Chondrocyte (in vitro differentiated cells): ENCODE measurements around the gene SNUPN. TPM values are rescaled to one million over a fixed set of nuclear protein-coding genes. Genes with fewer than 3 reads are reported as not detected.

Experiments used
- DNase-seq: peaks from one replicate; pipeline ENCODE4 v3.0.0; 2021; ENCODE audit warnings: mixed read lengths, low spot score
- H3K27ac Mint-ChIP-seq: one replicate; pipeline ENCODE4 v1.8.0; 2021; ENCODE audit warnings: mild to moderate bottlenecking, moderate library complexity, mixed read lengths; ENCODE audit not compliant: unreplicated experiment
- H3K27me3 Mint-ChIP-seq: 2 replicates; pipeline ENCODE4 v1.8.0; 2021; ENCODE audit warnings: low read depth, mixed read lengths
- H3K36me3 Mint-ChIP-seq: 2 replicates; pipeline ENCODE4 v1.8.0; 2021; ENCODE audit warnings: low read depth, mixed read lengths
- H3K4me1 Mint-ChIP-seq: 2 replicates; pipeline ENCODE4 v1.8.0; 2021; ENCODE audit warnings: low read depth, mild to moderate bottlenecking, mixed read lengths
- H3K4me3 Mint-ChIP-seq: one replicate; pipeline ENCODE4 v1.8.0; 2021; ENCODE audit warnings: mild to moderate bottlenecking, moderate library complexity, mixed read lengths; ENCODE audit not compliant: unreplicated experiment
- H3K9me3 Mint-ChIP-seq: 2 replicates; pipeline ENCODE4 v1.8.0; 2021; ENCODE audit warnings: low read depth, mixed read lengths
- long read RNA-seq: library from polyadenylated mRNA; stranded (forward); transcript quantifications from one replicate; pipeline ENCODE4 v2.0.0, GENCODE V29; 2021
- total RNA-seq: library from RNA; stranded (reverse); gene quantifications from 3 replicates; pipeline ENCODE4 v1.2.1, GENCODE V29; 2021
- TF ChIP-seq, protein P1 (sequence below): fragments of 200-600 bp; sonication (generic); IDR thresholded peaks from 2 replicates; pipeline ENCODE4 v1.5.0; 2021; ENCODE audit warnings: antibody characterized with exemption, mild to moderate bottlenecking, moderate library complexity

Gene SNUPN
- total RNA-seq = 18.6 to 22.7 TPM (median 21.7 TPM) in 3 replicates
- long read RNA-seq, transcript SNUPN-201 (9 exons, 1,513 nt) = major isoform, 19 of 38 reads
- long read RNA-seq, partial matches to known transcripts = 6 of 38 reads
- long read RNA-seq, other reads (novel, unspliced or antisense) = 8 of 38 reads

DNA sequence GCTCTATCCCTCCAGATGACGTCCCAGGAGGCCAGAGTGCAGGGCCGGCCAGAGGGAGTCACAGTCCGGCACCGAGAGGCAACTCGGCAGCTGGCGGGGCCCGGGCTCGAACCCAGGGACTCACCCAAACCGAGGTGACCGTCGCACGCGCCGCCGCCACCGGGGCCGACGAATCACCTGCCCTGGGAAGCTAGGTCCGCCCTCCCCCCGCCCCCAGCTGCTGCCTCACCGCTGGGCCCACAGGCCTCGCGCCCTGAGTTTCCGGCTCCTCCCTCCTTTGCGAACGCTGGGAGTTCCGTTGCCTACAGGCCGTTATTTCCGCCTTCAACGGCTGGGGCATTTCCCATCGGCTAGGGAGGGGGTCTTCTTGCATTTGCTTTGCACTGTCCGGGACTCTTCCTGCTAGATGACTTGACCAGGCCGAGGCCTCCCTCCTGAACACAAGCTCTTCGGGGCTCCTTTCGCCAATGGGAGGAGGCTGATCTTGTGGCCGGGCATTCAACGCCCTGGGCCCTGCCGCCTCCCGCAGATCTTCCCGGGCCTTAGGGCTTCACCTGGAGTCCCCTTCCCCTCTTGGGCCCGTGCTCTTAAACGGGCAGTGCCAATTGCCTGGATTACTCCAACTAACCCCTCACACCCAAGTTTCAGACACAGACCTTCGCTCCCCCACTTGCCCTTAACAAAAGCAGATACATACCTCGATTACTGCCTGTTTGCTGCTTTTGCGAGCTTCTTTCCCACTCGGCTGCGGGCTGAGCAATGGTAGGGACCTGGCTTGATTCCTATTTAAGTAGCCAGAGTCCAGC is at the start of gene SNUPN:
Gene SNUPN, minus strand, starts transcription at position 184 of the 806 bp plus-strand sequence. CDS start 4,674 bp downstream, outside the sequence.
- peaks cover 29% of the 10 kb centered on the region for H3K4me1 Mint-ChIP-seq
- no peaks in the 10 kb centered on the region for H3K9me3 Mint-ChIP-seq
- H3K36me3 Mint-ChIP-seq = no peaks in the 10 kb centered on the region
- DNase-seq = peak; percentile 97
- TF ChIP-seq, protein P1, sequence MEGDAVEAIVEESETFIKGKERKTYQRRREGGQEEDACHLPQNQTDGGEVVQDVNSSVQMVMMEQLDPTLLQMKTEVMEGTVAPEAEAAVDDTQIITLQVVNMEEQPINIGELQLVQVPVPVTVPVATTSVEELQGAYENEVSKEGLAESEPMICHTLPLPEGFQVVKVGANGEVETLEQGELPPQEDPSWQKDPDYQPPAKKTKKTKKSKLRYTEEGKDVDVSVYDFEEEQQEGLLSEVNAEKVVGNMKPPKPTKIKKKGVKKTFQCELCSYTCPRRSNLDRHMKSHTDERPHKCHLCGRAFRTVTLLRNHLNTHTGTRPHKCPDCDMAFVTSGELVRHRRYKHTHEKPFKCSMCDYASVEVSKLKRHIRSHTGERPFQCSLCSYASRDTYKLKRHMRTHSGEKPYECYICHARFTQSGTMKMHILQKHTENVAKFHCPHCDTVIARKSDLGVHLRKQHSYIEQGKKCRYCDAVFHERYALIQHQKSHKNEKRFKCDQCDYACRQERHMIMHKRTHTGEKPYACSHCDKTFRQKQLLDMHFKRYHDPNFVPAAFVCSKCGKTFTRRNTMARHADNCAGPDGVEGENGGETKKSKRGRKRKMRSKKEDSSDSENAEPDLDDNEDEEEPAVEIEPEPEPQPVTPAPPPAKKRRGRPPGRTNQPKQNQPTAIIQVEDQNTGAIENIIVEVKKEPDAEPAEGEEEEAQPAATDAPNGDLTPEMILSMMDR = no peak
- peak within 1 kb of the TSS; percentile 90 for H3K4me3 Mint-ChIP-seq
- no peaks in the 10 kb centered on the region for H3K27me3 Mint-ChIP-seq
- H3K27ac Mint-ChIP-seq = peak within 1 kb of the TSS; percentile 96

DNA sequence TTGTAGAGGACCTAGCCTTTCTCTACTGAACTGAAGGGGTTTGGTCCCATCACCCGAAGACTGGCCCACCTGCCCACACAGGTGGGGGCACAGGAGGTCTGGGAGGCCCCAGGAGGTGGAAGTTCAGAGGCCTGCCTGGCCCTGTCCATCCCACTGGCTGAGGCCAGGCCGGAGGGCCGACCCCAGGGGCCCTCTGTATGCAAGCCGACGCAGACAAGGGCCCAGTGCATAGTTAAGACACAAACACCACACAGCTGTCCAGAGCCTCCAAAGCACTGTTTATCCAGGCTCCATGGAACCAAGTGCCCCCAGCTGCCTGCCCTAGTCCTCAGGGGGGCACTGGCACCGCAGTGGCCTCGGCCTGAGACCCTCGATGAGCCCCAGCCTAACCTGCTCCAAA is 48.8 kb upstream of the SNUPN start:
- no peaks in the 10 kb centered on the region for H3K27me3 Mint-ChIP-seq
- H3K9me3 Mint-ChIP-seq = no peaks in the 10 kb centered on the region
- peaks cover 20% of the 10 kb centered on the region for H3K36me3 Mint-ChIP-seq
- TF ChIP-seq, protein P1 = no peak
- H3K4me1 Mint-ChIP-seq = peaks cover 75% of the 10 kb centered on the region
- H3K27ac Mint-ChIP-seq = peak overlapping the region; percentile 92
- peak overlapping the region; percentile 16 for H3K4me3 Mint-ChIP-seq
- no peak for DNase-seq

DNA sequence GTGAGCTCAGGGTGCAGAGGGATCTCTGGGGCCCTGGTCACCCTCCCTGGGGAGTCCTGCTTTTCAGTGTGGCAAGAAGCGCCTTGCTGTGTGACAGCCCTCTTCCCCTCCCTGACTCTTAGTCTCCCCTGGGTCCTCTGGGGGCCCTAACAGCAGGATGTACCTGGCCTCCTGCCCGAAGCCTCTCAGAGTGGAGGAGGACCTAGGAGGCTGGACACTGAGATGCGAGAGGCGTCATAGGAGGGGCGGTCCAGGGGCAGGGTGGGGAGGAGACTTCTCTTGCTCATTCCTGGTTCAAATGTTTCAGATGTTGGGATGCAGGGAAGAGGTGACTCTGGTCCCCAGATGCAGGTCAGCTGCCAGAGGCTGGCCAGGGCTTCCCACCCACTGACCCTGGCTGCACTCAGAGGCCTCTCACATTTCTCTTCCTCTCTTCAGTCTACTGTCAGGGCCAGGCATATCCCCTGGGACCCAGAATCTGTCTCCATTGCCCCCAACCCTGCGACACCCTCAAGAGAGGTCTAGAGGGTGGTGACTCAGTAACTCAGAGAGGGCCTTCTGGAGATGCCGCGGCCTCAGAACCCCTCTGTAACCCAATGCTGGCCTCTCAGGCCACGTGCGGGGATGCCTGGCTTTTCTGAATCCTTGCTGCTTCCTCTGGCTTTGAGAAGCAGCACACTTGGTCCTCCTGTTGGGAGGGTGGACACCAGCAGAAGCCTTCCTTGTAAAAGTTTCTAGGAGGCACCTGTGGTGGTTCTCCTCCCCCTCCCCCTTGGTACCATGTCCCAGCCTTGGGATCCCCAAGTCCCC is 48.1 kb upstream of the SNUPN start:
- TF ChIP-seq, protein P1 = no peak
- Mint-ChIP-seq H3K36me3 (peaks cover 13% of the 10 kb centered on the region), H3K4me3 (peak overlapping the region; percentile 19), H3K27me3 (no peaks in the 10 kb centered on the region), H3K4me1 (peaks cover 75% of the 10 kb centered on the region), H3K27ac (peak overlapping the region; percentile 92), H3K9me3 (no peaks in the 10 kb centered on the region)
- no peak for DNase-seq

DNA sequence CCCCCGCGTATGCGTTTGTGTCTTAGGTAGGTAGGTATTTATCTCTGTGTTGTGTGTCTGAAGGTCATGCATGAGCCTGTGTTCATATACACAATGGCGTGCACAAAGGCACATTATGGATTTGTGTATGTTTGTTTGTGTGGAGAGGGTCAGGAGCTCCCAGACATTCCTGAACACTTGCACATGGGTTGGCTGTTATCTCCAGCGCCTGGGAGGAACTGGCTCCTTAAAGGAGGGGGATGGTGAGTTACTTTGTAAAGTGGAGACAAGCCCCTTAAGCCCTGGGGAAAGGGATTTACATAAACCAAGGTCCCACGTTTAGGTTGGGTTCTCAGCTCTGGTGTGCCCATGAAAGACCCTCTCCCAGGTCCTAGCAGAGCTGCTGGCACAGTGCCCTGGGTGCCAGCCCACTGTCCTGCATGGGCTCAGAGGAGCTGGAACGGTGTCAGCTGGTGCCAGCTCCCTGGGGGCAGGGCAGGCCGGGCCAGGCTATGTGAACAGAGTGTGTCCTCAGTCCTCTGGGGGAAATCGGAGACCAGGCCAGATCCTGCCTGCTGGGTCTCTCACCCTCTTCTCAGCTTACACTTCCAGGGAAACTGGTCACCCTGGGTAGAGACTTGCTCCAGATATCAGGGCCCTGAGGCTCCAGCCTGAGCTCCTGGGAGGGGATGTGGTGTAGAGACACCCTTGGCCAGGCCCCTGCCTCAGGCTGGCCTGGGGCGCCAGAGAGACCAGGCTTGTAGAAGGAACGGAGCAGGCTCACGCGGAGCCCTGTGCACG is 47.3 kb upstream of the SNUPN start:
- no peaks in the 10 kb centered on the region for H3K27me3 Mint-ChIP-seq
- peak overlapping the region; percentile 12 for H3K4me3 Mint-ChIP-seq
- H3K27ac Mint-ChIP-seq = peak overlapping the region; percentile 92
- H3K36me3 Mint-ChIP-seq = peaks cover 7% of the 10 kb centered on the region
- DNase-seq = no peak
- H3K4me1 Mint-ChIP-seq = peaks cover 76% of the 10 kb centered on the region
- TF ChIP-seq, protein P1 = no peak
- no peaks in the 10 kb centered on the region for H3K9me3 Mint-ChIP-seq
